SK-N-SH treated with all-trans-retinoic acid at 6 μM for 48 hours (cell line): Measurements from ENCODE around the gene RGL3.

Experiments used
- ATAC-seq: fragments of 200-7000 bp; cut with Tn5 transposase; 3 replicates; pipeline ENCODE4 v1.9.1; 2020; ENCODE audit warnings: mild to moderate bottlenecking, moderate library complexity
- ARNTL ChIP-seq: fragments of 450-650 bp; formaldehyde crosslinking; IDR thresholded peaks from 2 replicates; pipeline ENCODE4 v1.5.0; 2020; ENCODE audit warnings: low read depth, mild to moderate bottlenecking, moderate library complexity, borderline replicate concordance
- BACH2 ChIP-seq: fragments of 250-450 bp; sonication (Bioruptor Pico); IDR thresholded peaks from 2 replicates; pipeline ENCODE4 v1.9.0; 2021; ENCODE audit warnings: mild to moderate bottlenecking, borderline replicate concordance
- CSDC2 ChIP-seq: fragments of 250-450 bp; sonication (Bioruptor Pico); IDR thresholded peaks from 2 replicates; pipeline ENCODE4 v1.5.0; 2020; ENCODE audit warnings: mild to moderate bottlenecking, moderate library complexity
- ESRRG ChIP-seq: fragments of 250-450 bp; sonication (Bioruptor Pico); IDR thresholded peaks from 2 replicates; pipeline ENCODE4 v1.6.1; 2021; ENCODE audit warnings: mild to moderate bottlenecking
- GLIS3 ChIP-seq: fragments of 250-450 bp; sonication (Bioruptor Pico); IDR thresholded peaks from 2 replicates; pipeline ENCODE4 v1.5.0; 2020; ENCODE audit warnings: mild to moderate bottlenecking, moderate library complexity
- ISL1 ChIP-seq: fragments of 250-450 bp; sonication (Bioruptor Pico); IDR thresholded peaks from 2 replicates; pipeline ENCODE4 v2.1.2; 2022; ENCODE audit warnings: mild to moderate bottlenecking, moderate library complexity
- OSR1 ChIP-seq: fragments of 250-450 bp; sonication (Bioruptor Pico); IDR thresholded peaks from 2 replicates; pipeline ENCODE4 v1.8.0; 2022; ENCODE audit warnings: moderate library complexity, mild to moderate bottlenecking, inconsistent platforms
- PPARA ChIP-seq: fragments of 250-450 bp; sonication (Bioruptor Pico); IDR thresholded peaks from 2 replicates; pipeline ENCODE4 v1.5.0; 2020; ENCODE audit warnings: mild to moderate bottlenecking, borderline replicate concordance
- RARB ChIP-seq: fragments of 250-450 bp; sonication (Bioruptor Pico); IDR thresholded peaks from 2 replicates; pipeline ENCODE4 v1.8.0; 2021; ENCODE audit warnings: mild to moderate bottlenecking, moderate library complexity
- SNAI2 ChIP-seq: fragments of 250-450 bp; sonication (Bioruptor Pico); IDR thresholded peaks from 2 replicates; pipeline ENCODE4 v1.5.0; 2020; ENCODE audit warnings: mild to moderate bottlenecking, moderate library complexity
- TOX ChIP-seq: fragments of 250-450 bp; sonication (Bioruptor Pico); IDR thresholded peaks from 2 replicates; pipeline ENCODE4 v1.8.0; 2021; ENCODE audit warnings: mild to moderate bottlenecking, moderate library complexity, borderline replicate concordance
- ZC3H10 ChIP-seq: fragments of 250-450 bp; sonication (Bioruptor Pico); IDR thresholded peaks from 2 replicates; pipeline ENCODE4 v1.5.1; 2021; ENCODE audit warnings: mild to moderate bottlenecking, moderate library complexity
- ZFP3 ChIP-seq: fragments of 250-450 bp; sonication (Bioruptor Pico); IDR thresholded peaks from 2 replicates; pipeline ENCODE4 v1.5.0; 2020; ENCODE audit warnings: mild to moderate bottlenecking, moderate library complexity
- ZFP30 ChIP-seq: fragments of 450-650 bp; formaldehyde crosslinking; IDR thresholded peaks from 2 replicates; pipeline ENCODE4 v1.5.0; 2022; ENCODE audit warnings: mild to moderate bottlenecking, moderate library complexity
- ZNF565 ChIP-seq: fragments of 450-650 bp; formaldehyde crosslinking; conservative IDR thresholded peaks from 2 replicates; pipeline ENCODE4 v1.5.0; 2020; ENCODE audit warnings: low read depth, mild to moderate bottlenecking, moderate library complexity
- ZNF70 ChIP-seq: fragments of 450-650 bp; formaldehyde crosslinking; IDR thresholded peaks from 2 replicates; pipeline ENCODE4 v1.5.0; 2020; ENCODE audit warnings: mild to moderate bottlenecking, moderate library complexity
- ZNF8 ChIP-seq: fragments of 450-650 bp; formaldehyde crosslinking; IDR thresholded peaks from 2 replicates; pipeline ENCODE4 v1.5.0; 2020; ENCODE audit warnings: mild to moderate bottlenecking, moderate library complexity
- TF ChIP-seq, protein P1 (sequence below): fragments of 250-450 bp; sonication (Bioruptor Pico); IDR thresholded peaks from 2 replicates; pipeline ENCODE4 v1.5.1; 2021; ENCODE audit warnings: mild to moderate bottlenecking, moderate library complexity
- TF ChIP-seq, protein P2 (sequence below): fragments of 250-450 bp; sonication (Bioruptor Pico); IDR thresholded peaks from 2 replicates; pipeline ENCODE4 v1.5.0; 2020; ENCODE audit warnings: mild to moderate bottlenecking, moderate library complexity
- TF ChIP-seq, protein P3 (sequence below): fragments of 250-450 bp; sonication (Bioruptor Pico); IDR thresholded peaks from 2 replicates; pipeline ENCODE4 v1.8.0; 2020; ENCODE audit warnings: mild to moderate bottlenecking, moderate library complexity, borderline replicate concordance
- TF ChIP-seq, protein P4 (sequence below): fragments of 250-450 bp; sonication (Bioruptor Pico); IDR thresholded peaks from 2 replicates; pipeline ENCODE4 v1.5.1; 2020; ENCODE audit warnings: low read depth, mild to moderate bottlenecking, moderate library complexity

RGL3 gene

DNA sequence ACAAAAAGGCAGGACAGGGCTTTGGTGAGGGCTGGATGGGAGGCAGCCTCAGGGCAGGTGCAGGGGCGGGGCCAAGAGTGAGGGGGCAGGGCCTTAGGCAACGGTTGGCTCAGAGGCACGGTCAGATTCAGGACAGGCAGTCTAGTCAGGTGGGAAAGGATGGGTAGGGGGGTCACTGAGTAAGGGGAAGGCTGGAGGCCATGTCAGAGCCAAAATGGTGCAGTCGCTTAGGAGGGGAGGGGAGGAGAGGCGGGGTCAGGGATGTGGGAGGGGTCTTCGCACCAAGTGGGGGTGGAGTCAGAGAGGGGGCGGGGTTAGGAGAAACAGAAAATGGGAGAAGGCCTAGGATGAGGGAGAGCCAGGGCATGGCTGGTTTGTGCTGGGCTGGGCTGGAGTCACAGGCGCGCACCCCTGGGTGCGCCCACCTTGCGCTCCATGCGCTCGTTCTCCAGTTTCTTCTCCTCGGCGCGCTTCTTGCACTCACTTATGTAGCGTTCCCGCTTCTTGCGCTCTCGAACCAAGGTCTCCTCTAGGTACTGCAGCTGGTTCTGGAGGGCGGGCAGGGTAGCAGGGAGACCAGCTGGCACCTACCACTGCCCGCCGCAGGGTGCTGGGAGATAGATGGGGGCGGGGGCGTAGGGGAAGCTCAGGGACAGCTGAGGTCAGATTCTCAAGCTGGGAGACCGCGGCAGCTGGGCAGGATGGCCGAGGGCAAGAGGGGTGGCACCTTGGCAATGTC, 6.8 kb upstream of the RGL3 start:
- TF ChIP-seq, protein P1, sequence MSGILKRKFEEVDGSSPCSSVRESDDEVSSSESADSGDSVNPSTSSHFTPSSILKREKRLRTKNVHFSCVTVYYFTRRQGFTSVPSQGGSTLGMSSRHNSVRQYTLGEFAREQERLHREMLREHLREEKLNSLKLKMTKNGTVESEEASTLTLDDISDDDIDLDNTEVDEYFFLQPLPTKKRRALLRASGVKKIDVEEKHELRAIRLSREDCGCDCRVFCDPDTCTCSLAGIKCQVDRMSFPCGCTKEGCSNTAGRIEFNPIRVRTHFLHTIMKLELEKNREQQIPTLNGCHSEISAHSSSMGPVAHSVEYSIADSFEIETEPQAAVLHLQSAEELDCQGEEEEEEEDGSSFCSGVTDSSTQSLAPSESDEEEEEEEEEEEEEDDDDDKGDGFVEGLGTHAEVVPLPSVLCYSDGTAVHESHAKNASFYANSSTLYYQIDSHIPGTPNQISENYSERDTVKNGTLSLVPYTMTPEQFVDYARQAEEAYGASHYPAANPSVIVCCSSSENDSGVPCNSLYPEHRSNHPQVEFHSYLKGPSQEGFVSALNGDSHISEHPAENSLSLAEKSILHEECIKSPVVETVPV (CRISPR knock-in tag) = no peak
- TF ChIP-seq ZFP3 (CRISPR knock-in tag) = no peak
- no peak for TF ChIP-seq ZC3H10 (CRISPR knock-in tag)
- no peak for TF ChIP-seq SNAI2
- ATAC-seq = no peak

DNA sequence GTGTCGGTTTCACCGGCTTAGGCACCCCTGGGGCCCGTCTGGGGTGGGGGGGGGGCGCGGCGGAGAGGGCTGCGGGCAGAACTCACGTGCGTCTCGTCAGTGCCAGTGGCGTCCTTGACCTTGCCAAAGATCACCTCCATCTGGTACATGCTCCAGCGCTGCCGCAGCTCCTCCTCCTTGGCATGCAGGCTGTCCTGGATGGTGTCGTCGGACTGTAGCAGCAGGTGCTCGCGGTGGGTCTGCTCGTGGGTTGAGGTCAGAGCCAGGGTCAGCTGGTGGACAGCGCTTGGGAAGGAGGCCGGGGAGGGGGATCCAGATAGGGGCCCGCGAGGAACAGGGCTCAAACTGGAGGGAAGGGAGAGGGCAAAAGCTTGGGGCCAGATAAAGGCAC, 4.7 kb upstream of the RGL3 start:
- TF ChIP-seq BACH2 (CRISPR knock-in tag) (no peak), ESRRG (CRISPR knock-in tag) (no peak), ZNF8 (CRISPR knock-in tag) (no peak), SNAI2 (no peak), ZC3H10 (CRISPR knock-in tag) (no peak), CSDC2 (CRISPR knock-in tag) (no peak), ZFP30 (CRISPR knock-in tag) (no peak), ZNF70 (CRISPR knock-in tag) (no peak), GLIS3 (CRISPR knock-in tag) (no peak), ZNF565 (CRISPR knock-in tag) (no peak), ISL1 (no peak), PPARA (CRISPR knock-in tag) (no peak)
- TF ChIP-seq, protein P2, sequence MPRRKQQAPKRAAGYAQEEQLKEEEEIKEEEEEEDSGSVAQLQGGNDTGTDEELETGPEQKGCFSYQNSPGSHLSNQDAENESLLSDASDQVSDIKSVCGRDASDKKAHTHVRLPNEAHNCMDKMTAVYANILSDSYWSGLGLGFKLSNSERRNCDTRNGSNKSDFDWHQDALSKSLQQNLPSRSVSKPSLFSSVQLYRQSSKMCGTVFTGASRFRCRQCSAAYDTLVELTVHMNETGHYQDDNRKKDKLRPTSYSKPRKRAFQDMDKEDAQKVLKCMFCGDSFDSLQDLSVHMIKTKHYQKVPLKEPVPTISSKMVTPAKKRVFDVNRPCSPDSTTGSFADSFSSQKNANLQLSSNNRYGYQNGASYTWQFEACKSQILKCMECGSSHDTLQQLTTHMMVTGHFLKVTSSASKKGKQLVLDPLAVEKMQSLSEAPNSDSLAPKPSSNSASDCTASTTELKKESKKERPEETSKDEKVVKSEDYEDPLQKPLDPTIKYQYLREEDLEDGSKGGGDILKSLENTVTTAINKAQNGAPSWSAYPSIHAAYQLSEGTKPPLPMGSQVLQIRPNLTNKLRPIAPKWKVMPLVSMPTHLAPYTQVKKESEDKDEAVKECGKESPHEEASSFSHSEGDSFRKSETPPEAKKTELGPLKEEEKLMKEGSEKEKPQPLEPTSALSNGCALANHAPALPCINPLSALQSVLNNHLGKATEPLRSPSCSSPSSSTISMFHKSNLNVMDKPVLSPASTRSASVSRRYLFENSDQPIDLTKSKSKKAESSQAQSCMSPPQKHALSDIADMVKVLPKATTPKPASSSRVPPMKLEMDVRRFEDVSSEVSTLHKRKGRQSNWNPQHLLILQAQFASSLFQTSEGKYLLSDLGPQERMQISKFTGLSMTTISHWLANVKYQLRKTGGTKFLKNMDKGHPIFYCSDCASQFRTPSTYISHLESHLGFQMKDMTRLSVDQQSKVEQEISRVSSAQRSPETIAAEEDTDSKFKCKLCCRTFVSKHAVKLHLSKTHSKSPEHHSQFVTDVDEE (CRISPR knock-in tag) = no peak
- TF ChIP-seq, protein P3, sequence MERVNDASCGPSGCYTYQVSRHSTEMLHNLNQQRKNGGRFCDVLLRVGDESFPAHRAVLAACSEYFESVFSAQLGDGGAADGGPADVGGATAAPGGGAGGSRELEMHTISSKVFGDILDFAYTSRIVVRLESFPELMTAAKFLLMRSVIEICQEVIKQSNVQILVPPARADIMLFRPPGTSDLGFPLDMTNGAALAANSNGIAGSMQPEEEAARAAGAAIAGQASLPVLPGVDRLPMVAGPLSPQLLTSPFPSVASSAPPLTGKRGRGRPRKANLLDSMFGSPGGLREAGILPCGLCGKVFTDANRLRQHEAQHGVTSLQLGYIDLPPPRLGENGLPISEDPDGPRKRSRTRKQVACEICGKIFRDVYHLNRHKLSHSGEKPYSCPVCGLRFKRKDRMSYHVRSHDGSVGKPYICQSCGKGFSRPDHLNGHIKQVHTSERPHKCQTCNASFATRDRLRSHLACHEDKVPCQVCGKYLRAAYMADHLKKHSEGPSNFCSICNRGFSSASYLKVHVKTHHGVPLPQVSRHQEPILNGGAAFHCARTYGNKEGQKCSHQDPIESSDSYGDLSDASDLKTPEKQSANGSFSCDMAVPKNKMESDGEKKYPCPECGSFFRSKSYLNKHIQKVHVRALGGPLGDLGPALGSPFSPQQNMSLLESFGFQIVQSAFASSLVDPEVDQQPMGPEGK (CRISPR knock-in tag) = no peak
- ATAC-seq = no peak

DNA sequence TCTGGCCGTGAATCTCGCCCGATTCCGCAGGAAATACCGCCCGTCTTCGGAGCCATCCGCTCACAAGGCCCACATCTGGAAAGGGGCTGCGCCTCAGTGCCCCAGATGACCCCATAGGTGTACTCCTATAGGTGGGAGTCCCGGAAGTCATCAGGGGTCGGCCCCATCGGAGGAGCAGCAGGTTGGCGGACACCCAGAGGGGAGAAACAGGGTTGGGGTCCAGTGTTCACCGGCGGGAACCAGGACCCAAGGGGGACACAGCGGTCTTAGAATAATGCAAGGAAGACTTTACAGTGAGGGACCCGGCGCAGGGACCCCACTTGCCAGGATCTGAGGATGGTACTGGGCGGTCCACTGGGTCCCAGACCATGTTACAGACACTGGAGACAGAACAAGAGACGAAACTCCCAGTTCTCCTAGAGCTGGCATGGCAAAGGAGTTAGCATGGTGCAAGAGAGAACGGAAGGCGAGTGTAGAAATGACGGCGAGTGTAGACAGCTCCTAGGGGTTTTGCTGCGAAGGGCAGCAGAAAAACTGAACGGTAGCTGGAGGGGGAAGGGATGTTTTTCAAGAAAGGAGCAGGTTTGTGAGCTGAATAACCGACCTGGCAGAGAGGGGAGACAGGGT, 4.2 kb upstream of the RGL3 start:
- TF ChIP-seq ZNF8 (CRISPR knock-in tag) = no peak
- TF ChIP-seq ARNTL = no peak
- no peak for TF ChIP-seq RARB (CRISPR knock-in tag)
- TF ChIP-seq, protein P4, sequence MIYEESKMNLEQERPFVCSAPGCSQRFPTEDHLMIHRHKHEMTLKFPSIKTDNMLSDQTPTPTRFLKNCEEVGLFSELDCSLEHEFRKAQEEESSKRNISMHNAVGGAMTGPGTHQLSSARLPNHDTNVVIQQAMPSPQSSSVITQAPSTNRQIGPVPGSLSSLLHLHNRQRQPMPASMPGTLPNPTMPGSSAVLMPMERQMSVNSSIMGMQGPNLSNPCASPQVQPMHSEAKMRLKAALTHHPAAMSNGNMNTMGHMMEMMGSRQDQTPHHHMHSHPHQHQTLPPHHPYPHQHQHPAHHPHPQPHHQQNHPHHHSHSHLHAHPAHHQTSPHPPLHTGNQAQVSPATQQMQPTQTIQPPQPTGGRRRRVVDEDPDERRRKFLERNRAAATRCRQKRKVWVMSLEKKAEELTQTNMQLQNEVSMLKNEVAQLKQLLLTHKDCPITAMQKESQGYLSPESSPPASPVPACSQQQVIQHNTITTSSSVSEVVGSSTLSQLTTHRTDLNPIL = no peak
- no peak for TF ChIP-seq ZC3H10 (CRISPR knock-in tag)
- TF ChIP-seq TOX (CRISPR knock-in tag) = no peak
- TF ChIP-seq ZFP30 (CRISPR knock-in tag) = no peak
- no peak for TF ChIP-seq ESRRG (CRISPR knock-in tag)
- no peak for TF ChIP-seq OSR1
- no peak for TF ChIP-seq ISL1

More for the DNA sequence above, 4.2 kb upstream of the RGL3 start:
- no peak for ATAC-seq
